OCI-LY1 (cell line): ENCODE measurements around the gene CHSY1.

ENCODE experiments used
- H2AFZ ChIP-seq: fragments of 200-600 bp; sonication (generic), shearing (Covaris generic); 2 replicates; pipeline ENCODE4 v1.6.0; 2014; ENCODE audit warnings: antibody characterized with exemption, mild to moderate bottlenecking, low read length
- H3F3A ChIP-seq: fragments of 200-600 bp; sonication (generic), shearing (Covaris generic); 2 replicates; pipeline ENCODE4 v1.6.0; 2014; ENCODE audit warnings: mild to moderate bottlenecking, antibody characterized with exemption, low read length, moderate library complexity; ENCODE audit not compliant: insufficient read depth
- H3K27ac ChIP-seq: fragments of 200-600 bp; sonication (generic); 2 replicates; pipeline ENCODE4 v1.5.1; 2014; ENCODE audit warnings: low read length, mixed run types, mild to moderate bottlenecking, low read depth; ENCODE audit not compliant: poor library complexity, severe bottlenecking
- H3K27me3 ChIP-seq: fragments of 200-600 bp; sonication (generic); 2 replicates; pipeline ENCODE4 v1.6.0; 2014; ENCODE audit warnings: antibody characterized with exemption, mild to moderate bottlenecking, low read length, moderate library complexity; ENCODE audit not compliant: insufficient read depth
- H3K36me3 ChIP-seq: fragments of 200-600 bp; sonication (generic); 2 replicates; pipeline ENCODE4 v1.6.1; 2014; ENCODE audit warnings: mild to moderate bottlenecking, antibody characterized with exemption, low read length, moderate library complexity, mixed read lengths; ENCODE audit not compliant: insufficient read depth
- H3K4me1 ChIP-seq: fragments of 200-600 bp; sonication (generic); 2 replicates; pipeline ENCODE4 v1.5.1; 2014; ENCODE audit warnings: mild to moderate bottlenecking, low read length, moderate library complexity; ENCODE audit not compliant: insufficient read depth, severe bottlenecking
- H3K4me2 ChIP-seq: fragments of 200-600 bp; sonication (generic), shearing (Covaris generic); 2 replicates; pipeline ENCODE4 v1.6.1; 2014; ENCODE audit warnings: low read length
- H3K4me3 ChIP-seq: fragments of 200-600 bp; sonication (generic); 2 replicates; pipeline ENCODE4 v1.5.1; 2014; ENCODE audit warnings: low read length, low read depth, mild to moderate bottlenecking, mixed read lengths; ENCODE audit not compliant: poor library complexity, severe bottlenecking
- H3K79me2 ChIP-seq: fragments of 200-600 bp; shearing (Covaris generic); 2 replicates; pipeline ENCODE4 v1.6.1; 2016; ENCODE audit warnings: mixed run types, low read length, mixed read lengths; ENCODE audit not compliant: insufficient read depth
- H3K9ac ChIP-seq: fragments of 200-600 bp; sonication (generic), shearing (Covaris generic); 2 replicates; pipeline ENCODE4 v1.6.1; 2014; ENCODE audit warnings: mild to moderate bottlenecking, low read length, mixed read lengths
- H3K9me2 ChIP-seq: fragments of 200-600 bp; sonication (generic), shearing (Covaris generic); 2 replicates; pipeline ENCODE4 v1.6.1; 2014; ENCODE audit warnings: low read depth, mild to moderate bottlenecking, low read length, mixed read lengths
- H3K9me3 ChIP-seq: fragments of 200-600 bp; shearing (Covaris generic); 2 replicates; pipeline ENCODE4 v1.6.1; 2014; ENCODE audit warnings: low read length, mixed read lengths
- H4K20me1 ChIP-seq: fragments of 200-600 bp; sonication (generic), shearing (Covaris generic); 2 replicates; pipeline ENCODE4 v1.6.0; 2016; ENCODE audit warnings: mild to moderate bottlenecking, low read length; ENCODE audit not compliant: insufficient read depth
- CTCF ChIP-seq: fragments of 200-600 bp; sonication (generic), shearing (Covaris generic); IDR thresholded peaks from 2 replicates; pipeline ENCODE4 v1.5.1; 2017; ENCODE audit warnings: mild to moderate bottlenecking, antibody characterized with exemption, low read length, moderate library complexity, mixed read lengths
- EZH2 ChIP-seq: fragments of 200-600 bp; sonication (generic), shearing (Covaris generic); IDR thresholded peaks from 2 replicates; pipeline ENCODE4 v1.8.0; 2017; ENCODE audit warnings: borderline replicate concordance, mixed run types, mild to moderate bottlenecking, antibody characterized with exemption, low read length, moderate library complexity, mixed read lengths

CHSY1 gene

GRCh38 chr15:101248274-101248673 lies 3.6 kb downstream of the CHSY1 start:
- Histone ChIP-seq H3K27ac (no peak overlapping the region), H3K79me2 (no peaks in the 10 kb centered on the region), H3K27me3 (peaks cover 4% of the 10 kb centered on the region), H3K9me3 (no peaks in the 10 kb centered on the region), H2AFZ (no peak overlapping the region), H3F3A (no peaks in the 10 kb centered on the region), H3K9me2 (no peaks in the 10 kb centered on the region), H4K20me1 (no peaks in the 10 kb centered on the region), H3K9ac (no peak overlapping the region), H3K4me1 (peaks cover 40% of the 10 kb centered on the region), H3K4me3 (no peak overlapping the region), H3K36me3 (peaks cover 6% of the 10 kb centered on the region; the same call in 1 of the 2 replicates), H3K4me2 (no peak overlapping the region)
- TF ChIP-seq CTCF (no peak), EZH2 (no peak)

- peaks cover 45% of the 10 kb centered on the region for H3K4me1 ChIP-seq
- no peak overlapping the region for H3K9ac ChIP-seq
- H3K9me2 ChIP-seq, result no peaks in the 10 kb centered on the region
- TF ChIP-seq EZH2 (no peak), CTCF (no peak)
- no peaks in the 10 kb centered on the region for H4K20me1 ChIP-seq
- no peak overlapping the region for H3K4me2 ChIP-seq
- no peak overlapping the region for H3K27ac ChIP-seq
- no peaks in the 10 kb centered on the region for H3K9me3 ChIP-seq
- H3K36me3 ChIP-seq, result peaks cover 6% of the 10 kb centered on the region; the same call in 1 of the 2 replicates
- H3K27me3 ChIP-seq, result peaks cover 4% of the 10 kb centered on the region
- H2AFZ ChIP-seq, result no peak overlapping the region
- H3K4me3 ChIP-seq, result no peak overlapping the region
- H3K79me2 ChIP-seq, result no peaks in the 10 kb centered on the region
- no peaks in the 10 kb centered on the region for H3F3A ChIP-seq
These were observed 4.8 kb downstream of the CHSY1 start for GRCh38 chr15:101246824-101247745.

GRCh38 chr15:101246391-101246790 lies 5.5 kb downstream of the CHSY1 start:
- peaks cover 6% of the 10 kb centered on the region; the same call in 1 of the 2 replicates for H3K36me3 ChIP-seq
- no peaks in the 10 kb centered on the region for H3F3A ChIP-seq
- no peak overlapping the region for H3K9ac ChIP-seq
- no peaks in the 10 kb centered on the region for H4K20me1 ChIP-seq
- H3K27me3 ChIP-seq, result peaks cover 4% of the 10 kb centered on the region
- no peaks in the 10 kb centered on the region for H3K9me3 ChIP-seq
- peaks cover 47% of the 10 kb centered on the region for H3K4me1 ChIP-seq
- no peak overlapping the region for H3K4me3 ChIP-seq
- no peak overlapping the region for H3K4me2 ChIP-seq
- TF ChIP-seq CTCF (no peak), EZH2 (no peak)
- H3K9me2 ChIP-seq, result no peaks in the 10 kb centered on the region
- no peaks in the 10 kb centered on the region for H3K79me2 ChIP-seq
- no peak overlapping the region for H2AFZ ChIP-seq
- no peak overlapping the region for H3K27ac ChIP-seq
